OCI-LY3 (cell line): Measurements from ENCODE around the gene POTEG.
"Not testable (repeated sequence)": the region's sequence is repeated elsewhere in the genome, so short reads cannot be mapped to it uniquely, and the experiment has no call there.

ENCODE experiments used
- H2AFZ ChIP-seq: fragments of 200-600, 300-600 bp; shearing (Covaris generic); 2 replicates; pipeline ENCODE4 v1.6.0; 2014; ENCODE audit warnings: antibody characterized with exemption, low read depth, low read length
- H3K27ac ChIP-seq: fragments of 200-600, 300-600 bp; sonication (generic); 2 replicates; pipeline ENCODE4 v1.5.1; 2014; ENCODE audit warnings: mild to moderate bottlenecking, low read length, moderate library complexity, mixed read lengths
- H3K27me3 ChIP-seq: fragments of 200-600, 300-600 bp; sonication (generic); 2 replicates; pipeline ENCODE4 v1.6.1; 2014; ENCODE audit warnings: low read depth, low read length, mixed read lengths
- H3K36me3 ChIP-seq: fragments of 200-600, 300-600 bp; sonication (generic); replicated peaks from 2 replicates; pipeline ENCODE3; 2014; ENCODE audit warnings: low read depth, low read length, mixed read lengths
- H3K4me1 ChIP-seq: fragments of 300-600, 200-600 bp; sonication (generic); 2 replicates; pipeline ENCODE4 v1.6.1; 2014; ENCODE audit warnings: low read length, mixed read lengths
- H3K4me2 ChIP-seq: fragments of 200-600, 300-600 bp; sonication (generic); 2 replicates; pipeline ENCODE4 v1.6.1; 2014; ENCODE audit warnings: low read length, mixed read lengths
- H3K4me3 ChIP-seq: fragments of 300-600, 200-600 bp; sonication (generic); 2 replicates; pipeline ENCODE4 v1.5.1; 2014; ENCODE audit warnings: antibody characterized with exemption, mild to moderate bottlenecking, low read length, moderate library complexity
- H3K79me2 ChIP-seq: fragments of 300-600, 200-600 bp; shearing (Covaris generic); 2 replicates; pipeline ENCODE4 v1.6.1; 2014; ENCODE audit warnings: mild to moderate bottlenecking, low read length, mixed read lengths
- H3K9ac ChIP-seq: fragments of 300-600, 200-600 bp; shearing (Covaris generic); 2 replicates; pipeline ENCODE4 v1.6.0; 2014; ENCODE audit warnings: mild to moderate bottlenecking, low read length, moderate library complexity
- H3K9me3 ChIP-seq: fragments of 200-600, 300-600 bp; shearing (Covaris generic); 2 replicates; pipeline ENCODE4 v1.6.1; 2014; ENCODE audit warnings: low read length, mixed read lengths; ENCODE audit not compliant: insufficient read depth
- H4K20me1 ChIP-seq: fragments of 200-600, 300-600 bp; sonication (generic); 2 replicates; pipeline ENCODE4 v1.6.1; 2016; ENCODE audit warnings: low read length, mixed read lengths; ENCODE audit not compliant: insufficient read depth

The POTEG gene

DNA sequence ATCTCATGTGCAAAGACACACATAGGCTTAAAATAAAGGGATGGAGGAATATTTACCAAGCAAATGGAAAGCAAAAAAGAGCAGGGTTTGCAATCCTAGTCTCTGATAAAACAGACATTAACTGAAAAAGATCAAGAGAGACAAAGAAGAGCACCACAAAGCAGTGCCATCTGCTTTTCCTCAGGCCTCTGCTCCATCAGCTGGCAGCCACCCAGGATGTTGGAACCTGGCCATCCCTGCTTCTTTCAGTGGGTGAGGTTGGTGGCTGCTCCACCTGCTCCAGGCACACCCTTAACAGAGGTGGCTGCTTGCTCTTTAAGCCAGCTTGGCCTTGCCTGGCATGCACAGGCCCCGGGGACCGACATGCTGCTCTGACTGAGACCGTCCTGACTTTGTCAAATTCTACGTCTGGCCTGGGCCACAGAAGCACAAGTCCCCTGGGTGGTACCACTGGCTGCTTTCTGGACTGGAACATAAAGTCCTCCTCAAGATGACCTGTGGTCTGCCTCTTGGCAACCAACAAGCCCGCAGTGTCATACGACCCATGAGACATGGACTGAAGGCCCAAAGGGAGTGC is 51.0 kb downstream of the POTEG start:
- not testable (repeated sequence) for H3K9me3 ChIP-seq, H3K27me3 ChIP-seq, H3K27ac ChIP-seq, H3K4me2 ChIP-seq, H4K20me1 ChIP-seq, H3K4me3 ChIP-seq, H3K9ac ChIP-seq, H3K36me3 ChIP-seq, H2AFZ ChIP-seq, H3K79me2 ChIP-seq, H3K4me1 ChIP-seq

DNA sequence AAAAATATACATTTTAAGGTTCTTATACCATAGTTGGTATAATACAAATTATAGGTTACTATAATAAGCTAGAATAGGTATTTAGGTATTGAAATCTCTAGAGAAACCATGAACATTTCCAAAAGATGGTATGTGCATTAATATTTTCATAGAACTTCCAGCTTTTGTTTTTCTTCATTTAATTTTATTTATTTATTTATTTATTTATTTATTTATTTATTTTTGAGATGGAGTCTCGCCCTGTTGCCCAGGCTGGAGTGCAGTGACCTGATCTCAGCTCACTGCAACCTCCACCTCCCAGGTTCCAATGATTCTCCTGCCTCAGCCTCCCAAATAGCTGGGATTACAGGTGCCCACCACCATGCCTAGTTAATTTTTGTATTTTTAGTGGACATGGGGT is 54.0 kb downstream of the POTEG start:
- H3K27ac ChIP-seq, H3K4me3 ChIP-seq, H3K36me3 ChIP-seq, H3K9me3 ChIP-seq, H3K4me1 ChIP-seq, H3K79me2 ChIP-seq, H2AFZ ChIP-seq, H3K4me2 ChIP-seq, H3K27me3 ChIP-seq, H4K20me1 ChIP-seq, H3K9ac ChIP-seq: not testable (repeated sequence)

DNA sequence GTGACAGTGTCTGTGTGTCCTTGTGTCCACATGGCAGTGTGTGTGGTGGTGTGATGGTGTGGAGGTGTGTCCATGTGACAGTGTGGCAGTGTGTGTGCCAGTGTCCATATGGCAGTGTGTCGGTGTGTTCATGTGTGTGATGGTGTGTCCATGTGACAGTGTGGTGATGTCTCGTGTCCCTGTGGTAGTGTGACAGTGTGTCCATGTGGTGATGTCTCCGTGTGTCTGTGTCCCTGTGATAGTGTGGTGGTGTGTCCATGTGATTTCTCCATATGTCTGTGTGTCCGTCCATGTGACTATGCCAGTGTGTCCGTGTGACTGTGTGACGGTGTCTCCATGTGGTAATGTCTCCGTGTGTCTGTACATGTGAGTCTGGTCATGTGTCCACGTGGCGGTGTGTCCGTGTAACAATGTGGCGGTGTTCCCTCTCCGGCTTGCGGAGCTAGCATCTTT is 59.7 kb downstream of the POTEG start:
- not testable (repeated sequence) for H3K4me2 ChIP-seq, H3K79me2 ChIP-seq, H3K27ac ChIP-seq, H3K27me3 ChIP-seq, H3K4me3 ChIP-seq, H3K36me3 ChIP-seq, H3K4me1 ChIP-seq, H2AFZ ChIP-seq, H3K9ac ChIP-seq, H3K9me3 ChIP-seq, H4K20me1 ChIP-seq

DNA sequence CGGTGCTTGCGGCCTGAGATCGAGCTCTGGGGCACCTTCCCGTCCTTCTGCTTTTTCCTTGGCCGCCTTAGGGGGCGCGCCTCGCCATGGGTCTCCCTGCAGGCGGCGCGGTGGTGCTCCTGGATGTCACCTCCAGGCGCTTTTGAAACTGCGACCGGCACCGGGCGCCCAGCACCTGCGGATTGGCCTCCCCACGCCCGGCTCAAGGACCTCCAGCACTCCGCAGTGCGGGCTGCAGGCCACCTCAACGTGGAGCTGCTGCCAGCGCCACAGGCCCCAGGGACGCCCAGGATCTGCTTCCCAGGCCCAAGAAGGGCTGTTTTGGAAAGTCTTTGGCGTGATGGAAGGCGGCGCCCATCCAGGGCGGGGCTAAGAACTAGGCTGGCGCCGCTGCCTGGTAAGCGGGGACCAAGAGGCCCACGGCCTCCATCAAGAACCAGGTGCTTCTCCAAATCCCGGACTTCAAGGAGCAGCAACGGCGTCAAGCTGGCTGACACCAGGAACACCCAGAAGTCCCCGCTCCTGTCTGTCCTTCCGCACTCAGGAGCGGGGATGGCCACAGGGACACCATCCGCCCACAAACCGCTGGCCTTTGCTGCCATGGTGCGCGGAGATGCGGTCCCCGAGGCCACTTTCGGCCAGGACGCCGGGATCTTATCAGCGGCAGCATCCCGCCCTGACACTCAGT is 61.2 kb downstream of the POTEG start:
- not testable (repeated sequence) for H4K20me1 ChIP-seq, H3K79me2 ChIP-seq, H3K9ac ChIP-seq, H3K4me2 ChIP-seq, H3K27me3 ChIP-seq, H3K4me1 ChIP-seq, H3K27ac ChIP-seq, H3K9me3 ChIP-seq, H3K36me3 ChIP-seq, H3K4me3 ChIP-seq, H2AFZ ChIP-seq

DNA sequence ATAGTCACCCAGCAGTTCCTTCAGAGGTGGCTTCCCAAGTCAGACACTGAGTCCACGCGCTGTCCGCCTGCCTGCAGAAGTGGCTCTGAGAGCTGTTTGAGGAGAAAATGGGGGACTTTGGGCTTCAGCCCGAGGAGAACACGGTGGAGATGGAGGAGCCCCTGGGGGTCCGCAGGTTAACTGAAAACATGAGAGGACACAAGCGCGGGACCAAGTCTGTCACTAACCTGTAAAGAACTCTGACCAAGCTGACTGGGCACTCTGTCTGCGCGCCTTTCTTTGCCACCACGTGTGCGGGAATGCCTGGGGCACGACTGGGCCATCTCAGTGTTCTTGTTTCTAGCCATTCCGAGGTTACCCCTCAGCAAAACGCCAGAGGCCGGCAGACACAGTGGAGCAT is 62.4 kb downstream of the POTEG start:
- not testable (repeated sequence) for H2AFZ ChIP-seq, H3K4me2 ChIP-seq, H3K36me3 ChIP-seq, H3K9ac ChIP-seq, H3K79me2 ChIP-seq, H3K27me3 ChIP-seq, H3K4me1 ChIP-seq, H3K9me3 ChIP-seq, H3K27ac ChIP-seq, H3K4me3 ChIP-seq, H4K20me1 ChIP-seq

DNA sequence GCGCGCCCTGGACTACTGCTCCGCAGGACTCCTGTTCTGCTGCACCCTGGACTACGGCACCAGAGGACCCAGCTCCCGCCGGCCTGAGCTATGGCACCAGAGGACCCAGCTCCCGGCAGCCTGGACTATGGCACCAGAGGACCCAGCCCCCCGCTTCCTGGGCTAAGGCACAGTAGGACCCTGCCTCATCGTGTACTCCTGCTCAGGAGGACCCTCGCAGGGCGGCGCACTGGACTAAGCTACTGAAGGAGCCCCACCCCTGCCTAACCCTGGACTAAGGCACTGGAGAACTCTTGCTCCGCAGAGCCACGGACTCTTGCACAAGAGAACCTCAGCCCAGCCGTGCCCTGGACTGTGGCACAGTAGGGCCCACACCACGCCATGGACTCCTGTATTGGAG is 71.3 kb downstream of the POTEG start:
- H3K27me3 ChIP-seq, H3K79me2 ChIP-seq, H3K4me3 ChIP-seq, H4K20me1 ChIP-seq, H2AFZ ChIP-seq, H3K4me1 ChIP-seq, H3K27ac ChIP-seq, H3K4me2 ChIP-seq, H3K9me3 ChIP-seq, H3K36me3 ChIP-seq, H3K9ac ChIP-seq: not testable (repeated sequence)

DNA sequence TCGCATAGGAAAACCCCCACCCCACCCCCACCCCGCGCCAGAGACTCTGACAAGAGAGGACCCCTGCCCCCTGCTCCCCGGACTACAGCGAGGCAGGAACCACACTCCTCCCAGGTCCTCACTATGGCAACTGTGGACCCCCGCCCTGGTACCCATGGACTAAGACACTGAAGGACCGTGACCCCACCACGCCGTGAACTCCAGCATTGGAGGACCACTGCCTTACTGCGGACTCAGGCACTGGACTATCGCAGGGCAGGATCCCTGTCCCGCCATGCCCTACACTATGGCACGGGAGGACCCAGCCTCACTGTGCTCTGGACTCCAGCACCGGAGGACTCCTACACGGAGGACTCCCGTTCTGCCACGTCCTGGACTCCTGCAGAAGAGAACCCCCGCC is 71.8 kb downstream of the POTEG start:
- not testable (repeated sequence) for H3K9me3 ChIP-seq, H3K4me2 ChIP-seq, H3K79me2 ChIP-seq, H3K9ac ChIP-seq, H2AFZ ChIP-seq, H3K36me3 ChIP-seq, H3K27me3 ChIP-seq, H3K4me1 ChIP-seq, H4K20me1 ChIP-seq, H3K4me3 ChIP-seq, H3K27ac ChIP-seq

DNA sequence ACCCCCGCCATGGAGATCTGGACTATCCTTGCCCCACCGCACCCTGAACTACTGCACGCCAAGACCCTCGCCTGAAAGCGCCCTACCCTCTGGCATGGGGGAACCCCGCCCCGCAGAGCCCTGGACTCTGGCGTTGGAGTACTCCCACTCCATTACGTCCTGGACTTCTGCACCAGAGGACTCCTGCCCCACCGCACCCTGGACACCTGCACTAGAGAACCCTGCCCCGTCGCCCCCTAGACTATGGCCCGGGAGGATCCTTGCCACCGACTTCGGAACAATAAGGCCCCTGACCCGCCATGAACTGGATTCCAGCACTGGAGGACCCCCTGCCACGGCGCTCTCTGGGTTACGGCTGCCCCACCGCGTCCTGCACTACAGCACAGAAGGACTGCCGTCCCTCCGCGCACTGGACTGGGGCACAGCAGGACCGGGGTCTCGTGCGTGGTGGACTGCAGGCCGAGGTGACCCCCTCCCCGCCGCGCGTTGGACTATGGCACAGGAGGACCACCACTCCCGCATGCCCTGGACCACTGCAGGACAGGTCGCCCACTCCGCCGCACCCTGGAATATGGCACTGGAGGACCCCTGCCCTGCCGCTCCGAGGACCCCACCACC is 72.4 kb downstream of the POTEG start:
- not testable (repeated sequence) for H3K27ac ChIP-seq, H3K4me1 ChIP-seq, H3K79me2 ChIP-seq, H3K9ac ChIP-seq, H2AFZ ChIP-seq, H3K9me3 ChIP-seq, H4K20me1 ChIP-seq, H3K4me2 ChIP-seq, H3K27me3 ChIP-seq, H3K36me3 ChIP-seq, H3K4me3 ChIP-seq

DNA sequence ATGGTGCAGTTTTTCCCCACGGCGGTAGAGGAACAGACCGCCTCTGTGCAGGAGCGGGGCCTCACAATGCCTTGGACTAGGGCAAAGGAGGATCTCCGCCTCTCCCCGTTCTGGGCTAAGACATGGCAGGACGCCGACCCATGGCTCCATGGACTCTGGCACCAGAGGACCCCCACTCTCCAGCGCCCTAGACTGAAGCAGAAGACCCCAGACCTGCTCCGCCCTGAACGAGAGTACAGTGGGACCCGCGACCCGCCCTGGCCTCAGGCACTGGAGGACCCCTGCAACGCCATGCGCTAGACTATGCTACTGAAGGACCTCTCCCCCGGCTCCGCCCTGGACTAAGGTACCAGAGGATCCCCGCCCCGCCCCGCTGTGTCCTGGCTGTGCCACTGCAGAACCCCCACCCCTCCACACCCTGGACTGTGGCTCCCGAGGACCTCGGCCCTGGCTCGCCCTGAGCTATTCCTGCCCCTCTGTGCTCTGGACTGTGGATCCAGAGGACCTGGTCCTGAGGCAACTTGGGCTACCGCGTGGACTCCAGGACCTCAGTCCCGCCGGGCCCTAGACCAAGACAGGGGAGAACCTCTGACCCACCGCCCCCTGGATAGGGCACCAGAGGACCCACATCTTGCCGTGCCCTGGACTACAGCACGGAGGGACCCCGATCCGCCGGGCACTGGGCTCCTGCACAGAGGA is 73.1 kb downstream of the POTEG start:
- not testable (repeated sequence) for H3K79me2 ChIP-seq, H2AFZ ChIP-seq, H4K20me1 ChIP-seq, H3K27ac ChIP-seq, H3K9ac ChIP-seq, H3K36me3 ChIP-seq, H3K4me3 ChIP-seq, H3K4me1 ChIP-seq, H3K27me3 ChIP-seq, H3K4me2 ChIP-seq, H3K9me3 ChIP-seq
